Mesenchymal stem cell (in vitro differentiated cells and primary cell): ENCODE measurements around the gene CMAS.
A peak's percentile ranks its signal among the peaks of the same experiment; 100 is the strongest.

ENCODE experiments used
- DNase-seq: peaks from one replicate; pipeline ENCODE4 v3.0.0-alpha.2; 2013
- H2AFZ ChIP-seq: one replicate; pipeline ENCODE4 v1.6.1; 2013; ENCODE audit warnings: low read depth, mild to moderate bottlenecking, control low read depth, inconsistent platforms, low read length, moderate library complexity
- H2AK5ac ChIP-seq: 2 replicates; pipeline ENCODE4 v1.6.1; 2013; ENCODE audit warnings: low read length, moderate library complexity, mild to moderate bottlenecking, inconsistent platforms; ENCODE audit not compliant: severe bottlenecking
- H2BK120ac ChIP-seq: one replicate; pipeline ENCODE4 v1.6.1; 2013; ENCODE audit warnings: low read depth, mild to moderate bottlenecking, inconsistent platforms, low read length, moderate library complexity
- H2BK12ac ChIP-seq, 2 experiments: one replicate each; pipeline ENCODE4 v1.6.1; 2013; ENCODE audit warnings: inconsistent platforms in 2 of 2, low read length in 2 of 2, mild to moderate bottlenecking in 2 of 2, moderate library complexity in 2 of 2, control low read depth in 1 of 2
- H2BK15ac ChIP-seq: one replicate; pipeline ENCODE4 v1.6.1; 2013; ENCODE audit warnings: mild to moderate bottlenecking, low read depth, inconsistent platforms; ENCODE audit not compliant: poor library complexity, severe bottlenecking
- H2BK5ac ChIP-seq: 2 replicates; pipeline ENCODE4 v1.6.1; 2013; ENCODE audit warnings: low read depth, mild to moderate bottlenecking, low read length, control low read depth, inconsistent platforms; ENCODE audit not compliant: poor library complexity, severe bottlenecking
- H3K14ac ChIP-seq, 2 experiments: one replicate each; pipeline ENCODE4 v1.6.1; 2013; ENCODE audit warnings: inconsistent platforms in 2 of 2, low read length in 2 of 2, control low read depth in 1 of 2, mild to moderate bottlenecking in 1 of 2, moderate library complexity in 1 of 2
- H3K18ac ChIP-seq, 2 experiments: one replicate each; pipeline ENCODE4 v1.6.1; 2013; ENCODE audit warnings: inconsistent platforms in 2 of 2, low read length in 2 of 2, control low read depth in 1 of 2, low read depth in 1 of 2, mild to moderate bottlenecking in 1 of 2
- H3K23ac ChIP-seq, 2 experiments: one replicate each; pipeline ENCODE4 v1.6.1; 2013; ENCODE audit warnings: inconsistent platforms in 2 of 2, low read length in 2 of 2, mild to moderate bottlenecking in 2 of 2, moderate library complexity in 2 of 2, control low read depth in 1 of 2
- H3K27ac ChIP-seq: 2 replicates; pipeline ENCODE4 v1.5.1; 2013; ENCODE audit warnings: mild to moderate bottlenecking, moderate library complexity, low read length, control low read depth, inconsistent platforms; ENCODE audit not compliant: poor library complexity, severe bottlenecking
- H3K27me3 ChIP-seq, 2 experiments: 2 replicates each; pipeline versions ENCODE4 v1.6.1 to v1.7.0; 2013; ENCODE audit warnings: low read length in 2 of 2, mild to moderate bottlenecking in 2 of 2, moderate library complexity in 2 of 2, control low read depth in 1 of 2, inconsistent platforms in 1 of 2; ENCODE audit not compliant: control insufficient read depth in 1 of 2, insufficient read depth in 1 of 2
- H3K36me3 ChIP-seq, 2 experiments: 2 replicates each; pipeline versions ENCODE4 v1.6.1 to v1.7.0; 2013; ENCODE audit warnings: low read length in 2 of 2, control low read depth in 1 of 2, inconsistent platforms in 1 of 2, low read depth in 1 of 2, mild to moderate bottlenecking in 1 of 2; ENCODE audit not compliant: insufficient read depth in 2 of 2, control insufficient read depth in 1 of 2
- H3K4ac ChIP-seq, 2 experiments: one replicate each; pipeline ENCODE4 v1.6.1; 2013; ENCODE audit warnings: inconsistent platforms in 2 of 2, low read length in 2 of 2, mild to moderate bottlenecking in 2 of 2, moderate library complexity in 2 of 2, control low read depth in 1 of 2, low read depth in 1 of 2
- H3K4me1 ChIP-seq: 2 replicates; pipeline ENCODE4 v1.6.1; 2013; ENCODE audit warnings: low read depth, low read length, control low read depth; ENCODE audit not compliant: control insufficient read depth, insufficient read depth
- H3K4me2 ChIP-seq: 2 replicates; pipeline ENCODE4 v1.6.1; 2013; ENCODE audit warnings: low read length, mild to moderate bottlenecking, inconsistent platforms; ENCODE audit not compliant: poor library complexity, severe bottlenecking
- H3K4me3 ChIP-seq, 2 experiments: 2 replicates each; pipeline versions ENCODE4 v1.5.1 to v1.7.0; 2013; ENCODE audit warnings: low read length in 2 of 2, mild to moderate bottlenecking in 2 of 2, control low read depth in 1 of 2, low read depth in 1 of 2; ENCODE audit not compliant: insufficient read depth in 1 of 2
- H3K79me1 ChIP-seq: replicated peaks from 2 replicates; pipeline ENCODE4 v1.6.1; 2013; ENCODE audit warnings: mild to moderate bottlenecking, control low read depth, low read length, inconsistent platforms; ENCODE audit not compliant: poor library complexity, severe bottlenecking
- H3K9ac ChIP-seq: 2 replicates; pipeline ENCODE4 v1.7.0; 2013; ENCODE audit warnings: mild to moderate bottlenecking, low read length, moderate library complexity
- H3K9me3 ChIP-seq: 2 replicates; pipeline ENCODE4 v1.7.0; 2013; ENCODE audit warnings: mild to moderate bottlenecking, low read length; ENCODE audit not compliant: control insufficient read depth
- H4K8ac ChIP-seq: one replicate; pipeline ENCODE4 v1.6.1; 2013; ENCODE audit warnings: inconsistent platforms, mild to moderate bottlenecking, low read length, moderate library complexity
- H4K91ac ChIP-seq: one replicate; pipeline ENCODE4 v1.6.1; 2013; ENCODE audit warnings: mild to moderate bottlenecking, low read length, inconsistent platforms
- WGBS: methylation state at CpG from one replicate; pipeline ENCODE4 v1.1.7; 2013; ENCODE audit warnings: mixed read lengths; 5-methylcytosine and 5-hydroxymethylcytosine counted together

CMAS gene

DNA sequence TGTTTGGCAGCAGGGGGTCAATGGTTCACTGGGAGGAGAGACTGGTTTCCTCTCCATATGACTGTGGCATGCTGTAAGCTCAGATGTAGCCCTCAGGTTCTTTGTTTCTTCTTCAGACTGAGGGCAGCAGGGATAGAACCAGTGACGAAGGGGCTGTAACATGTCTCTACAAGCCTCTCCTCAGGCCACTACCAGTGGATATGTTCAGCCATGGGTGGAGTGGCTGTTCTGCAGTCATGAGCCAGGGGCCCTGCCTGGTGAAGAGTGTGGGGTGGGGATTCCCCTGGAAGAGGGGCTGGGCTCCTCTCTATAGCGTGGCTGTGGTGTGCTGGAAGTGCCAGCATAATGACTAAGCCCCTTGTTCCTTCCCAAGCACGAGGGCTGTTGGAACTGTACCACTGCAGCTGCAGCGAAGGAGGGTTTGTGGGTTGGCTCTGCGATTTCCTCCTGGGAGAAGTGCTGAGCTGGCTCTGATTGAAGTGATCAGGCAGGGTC is 55.8 kb downstream of the CMAS start:
- peak; percentile 83 for DNase-seq

DNA sequence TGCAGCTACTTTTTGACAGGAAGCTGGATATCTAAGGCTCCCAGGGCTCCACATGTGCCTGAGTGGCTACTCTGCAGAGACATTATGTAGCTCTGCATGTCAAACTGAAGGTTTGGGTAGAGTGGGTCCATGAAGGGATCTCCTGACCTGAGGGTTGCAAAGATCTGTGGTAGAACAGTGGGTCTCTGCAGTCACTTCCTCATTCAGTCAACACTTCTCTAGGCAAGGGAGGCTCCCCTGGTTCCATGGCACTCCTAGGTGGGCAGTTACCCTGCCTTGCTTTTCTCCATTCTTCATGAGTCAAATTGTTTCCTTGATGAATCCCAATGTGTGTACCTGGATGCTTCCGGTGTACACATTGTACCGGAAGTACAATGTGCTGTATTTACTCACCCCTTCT is 57.4 kb downstream of the CMAS start:
- Histone ChIP-seq H3K14ac (no peak overlapping the region), H3K4ac (no peak overlapping the region), H3K4me2 (no peak overlapping the region), H4K91ac (no peak overlapping the region), H2BK12ac (no peak overlapping the region), H3K4me3 (no peak overlapping the region), H3K23ac (no peak overlapping the region), H3K9ac (no peak overlapping the region), H3K9me3 (no peaks in the 10 kb centered on the region), H2AFZ (no peak overlapping the region), H2AK5ac (peak overlapping the region; percentile 41), H3K36me3 (no peaks in the 10 kb centered on the region), H4K8ac (no peak overlapping the region), H2BK5ac (no peak overlapping the region), H3K4me1 (peaks cover 13% of the 10 kb centered on the region), H3K27ac (no peak overlapping the region), H3K18ac (no peak overlapping the region), H2BK120ac (no peak overlapping the region), H3K27me3 (no peaks in the 10 kb centered on the region), H3K79me1 (no peaks in the 10 kb centered on the region), H2BK15ac (no peak overlapping the region)
- WGBS, result 99% methylated on average over 2 of the region's 2 CpGs
- DNase-seq, result no peak

More for the DNA sequence above, 55.8 kb downstream of the CMAS start:
- WGBS, result 39% methylated on average over 5 of the region's 5 CpGs
- Histone ChIP-seq H2BK5ac (peak overlapping the region; percentile 20), H3K4me1 (peaks cover 13% of the 10 kb centered on the region), H2BK15ac (no peak overlapping the region), H3K79me1 (no peaks in the 10 kb centered on the region), H3K18ac (peak overlapping the region in 1 of 2 experiments; percentile 90), H2BK120ac (no peak overlapping the region), H3K9ac (peak overlapping the region; percentile 67), H3K27ac (peak overlapping the region; percentile 54), H3K4me2 (no peak overlapping the region), H3K14ac (peak overlapping the region in 1 of 2 experiments; percentile 18), H3K23ac (no peak overlapping the region), H2AFZ (peak overlapping the region; percentile 74), H3K4ac (peak overlapping the region in 1 of 2 experiments; percentile 71), H3K36me3 (no peaks in the 10 kb centered on the region), H2BK12ac (peak overlapping the region in 1 of 2 experiments; percentile 51), H3K9me3 (peaks cover 5% of the 10 kb centered on the region), H3K27me3 (no peaks in the 10 kb centered on the region), H4K8ac (peak overlapping the region; percentile 27), H2AK5ac (peak overlapping the region; percentile 67), H4K91ac (peak overlapping the region; percentile 47), H3K4me3 (no peak overlapping the region)

- Histone ChIP-seq H3K9me3 (no peaks in the 10 kb centered on the region), H3K4me1 (peaks cover 13% of the 10 kb centered on the region), H3K4ac (no peak overlapping the region), H3K79me1 (no peaks in the 10 kb centered on the region), H3K4me2 (no peak overlapping the region), H3K27ac (no peak overlapping the region), H3K36me3 (no peaks in the 10 kb centered on the region), H2BK5ac (no peak overlapping the region), H3K23ac (no peak overlapping the region), H4K8ac (no peak overlapping the region), H3K27me3 (no peaks in the 10 kb centered on the region), H2BK12ac (no peak overlapping the region), H2AK5ac (no peak overlapping the region), H3K14ac (no peak overlapping the region), H2BK120ac (no peak overlapping the region), H3K18ac (no peak overlapping the region), H2BK15ac (no peak overlapping the region), H3K4me3 (no peak overlapping the region), H4K91ac (no peak overlapping the region), H3K9ac (no peak overlapping the region), H2AFZ (no peak overlapping the region)
- DNase-seq, result peak; percentile 4
Measured at GRCh38 chr12:22105542-22105941, 59.5 kb downstream of the CMAS start.

DNA sequence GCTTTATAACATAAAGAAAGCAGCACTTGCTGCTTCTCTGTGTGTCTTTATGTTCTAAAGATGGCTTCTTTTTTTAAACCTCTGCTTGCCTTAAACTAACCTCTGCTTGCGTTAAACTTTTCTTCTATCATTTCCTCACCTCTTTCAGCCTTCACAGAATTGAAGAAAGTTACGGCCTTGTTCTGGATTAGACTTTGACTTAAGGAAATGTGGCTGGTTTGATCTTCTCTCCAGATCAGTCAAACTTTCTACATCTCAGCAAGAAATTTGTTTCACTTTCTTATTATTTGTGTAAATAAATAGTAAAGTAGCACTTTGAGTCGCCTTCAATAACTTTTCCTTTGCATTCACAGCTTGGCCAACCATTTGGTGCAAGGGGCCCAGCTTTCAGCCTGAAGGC is 64.2 kb downstream of the CMAS start:
- no peak overlapping the region for H2AFZ ChIP-seq
- no peak overlapping the region for H3K27ac ChIP-seq
- no peak overlapping the region for H2AK5ac ChIP-seq
- H3K4ac ChIP-seq, result no peak overlapping the region
- WGBS, result 86% methylated on average over 1 of the region's 3 CpGs
- H2BK5ac ChIP-seq, result no peak overlapping the region
- no peak overlapping the region for H3K18ac ChIP-seq
- H3K4me1 ChIP-seq, result no peaks in the 10 kb centered on the region
- no peak overlapping the region for H4K91ac ChIP-seq
- no peaks in the 10 kb centered on the region for H3K79me1 ChIP-seq
- no peaks in the 10 kb centered on the region for H3K36me3 ChIP-seq
- no peak overlapping the region for H3K9ac ChIP-seq
- no peak overlapping the region for H2BK15ac ChIP-seq
- no peak overlapping the region for H2BK120ac ChIP-seq
- H3K4me2 ChIP-seq, result no peak overlapping the region
- H3K4me3 ChIP-seq, result no peak overlapping the region
- H3K14ac ChIP-seq, result no peak overlapping the region
- DNase-seq, result no peak
- H3K9me3 ChIP-seq, result no peaks in the 10 kb centered on the region
- H3K23ac ChIP-seq, result no peak overlapping the region
- H3K27me3 ChIP-seq, result no peaks in the 10 kb centered on the region
- H4K8ac ChIP-seq, result no peak overlapping the region
- H2BK12ac ChIP-seq, result no peak overlapping the region
